MM.1S (cell line): Measurements from ENCODE around the gene MAEA.

Experiments
- DNase-seq: peaks from one replicate; pipeline ENCODE4 v3.0.0-alpha.2; 2015
- H2AFZ ChIP-seq: fragments of 300-600 bp; sonication (generic); 2 replicates; pipeline ENCODE4 v1.6.0; 2016; ENCODE audit warnings: antibody characterized with exemption, low read length
- H3F3A ChIP-seq: fragments of 300-600 bp; sonication (generic); 2 replicates; pipeline ENCODE4 v1.6.1; 2016; ENCODE audit warnings: mild to moderate bottlenecking, antibody characterized with exemption, low read length, moderate library complexity, mixed read lengths; ENCODE audit not compliant: insufficient read depth
- H3K27ac ChIP-seq: fragments of 300-600 bp; sonication (generic); 2 replicates; pipeline ENCODE4 v1.5.1; 2016; ENCODE audit warnings: mild to moderate bottlenecking, low read length
- H3K27me3 ChIP-seq: fragments of 300-600 bp; sonication (generic); replicated peaks from 2 replicates; pipeline ENCODE4 v1.6.0; 2016; ENCODE audit warnings: low read length; ENCODE audit not compliant: insufficient read depth
- H3K36me3 ChIP-seq: fragments of 300-600 bp; sonication (generic); replicated peaks from 2 replicates; pipeline ENCODE4 v1.6.1; 2016; ENCODE audit warnings: mild to moderate bottlenecking, low read length, mixed read lengths; ENCODE audit not compliant: insufficient read depth
- H3K4me1 ChIP-seq: fragments of 300-600 bp; sonication (generic); 2 replicates; pipeline ENCODE4 v1.6.1; 2016; ENCODE audit warnings: low read length, mixed read lengths
- H3K4me2 ChIP-seq: fragments of 300-600 bp; sonication (generic); 2 replicates; pipeline ENCODE4 v1.6.0; 2016; ENCODE audit warnings: low read depth, low read length
- H3K4me3 ChIP-seq: fragments of 300-600 bp; sonication (generic); 2 replicates; pipeline ENCODE4 v1.5.1; 2016; ENCODE audit warnings: low read length, mixed read lengths
- H3K79me2 ChIP-seq: fragments of 300-600 bp; sonication (generic); 2 replicates; pipeline ENCODE4 v1.6.1; 2016; ENCODE audit warnings: mixed run types, low read length, mixed read lengths
- H3K9ac ChIP-seq: fragments of 300-600 bp; sonication (generic); 2 replicates; pipeline ENCODE4 v1.6.1; 2016; ENCODE audit warnings: low read length, mixed read lengths
- H3K9me2 ChIP-seq: fragments of 300-600 bp; sonication (generic); replicated peaks from 2 replicates; pipeline ENCODE4 v1.6.1; 2016; ENCODE audit warnings: mild to moderate bottlenecking, low read length, mixed read lengths; ENCODE audit not compliant: insufficient read depth
- H3K9me3 ChIP-seq: fragments of 300-600 bp; sonication (generic); replicated peaks from 2 replicates; pipeline ENCODE4 v1.6.1; 2016; ENCODE audit warnings: mild to moderate bottlenecking, low read length, mixed read lengths; ENCODE audit not compliant: insufficient read depth
- H4K20me1 ChIP-seq: fragments of 300-600 bp; sonication (generic); 2 replicates; pipeline ENCODE4 v1.6.1; 2016; ENCODE audit warnings: mild to moderate bottlenecking, low read length, moderate library complexity, mixed read lengths; ENCODE audit not compliant: insufficient read depth
- CTCF ChIP-seq: fragments of 300-600 bp; sonication (generic); IDR thresholded peaks from 2 replicates; pipeline ENCODE4 v1.5.1; 2016; ENCODE audit warnings: antibody characterized with exemption, low read length, mixed read lengths
- EZH2 ChIP-seq: fragments of 300-600 bp; sonication (generic); optimal IDR thresholded peaks from 2 replicates; pipeline ENCODE3; 2017; ENCODE audit warnings: low read depth, mild to moderate bottlenecking, antibody characterized with exemption, low read length, mixed read lengths
- EZH2phosphoT487 ChIP-seq: fragments of 300-600 bp; sonication (generic); IDR thresholded peaks from 2 replicates; pipeline ENCODE4 v1.6.1; 2018; ENCODE audit warnings: antibody characterized with exemption, low read length

MAEA gene

GRCh38 chr4:1312821-1313640 lies 23.3 kb downstream of the MAEA start:
- no peaks in the 10 kb centered on the region for H3K9me2 ChIP-seq
- H3F3A ChIP-seq, result no peaks in the 10 kb centered on the region
- no peaks in the 10 kb centered on the region for H3K9me3 ChIP-seq
- H3K4me1 ChIP-seq, result no peaks in the 10 kb centered on the region
- H4K20me1 ChIP-seq, result no peaks in the 10 kb centered on the region
- H3K4me2 ChIP-seq, result no peak overlapping the region
- no peaks in the 10 kb centered on the region for H3K27me3 ChIP-seq
- TF ChIP-seq EZH2, result no peak
- TF ChIP-seq CTCF, result no peak
- no peak for TF ChIP-seq EZH2phosphoT487
- H3K9ac ChIP-seq, result no peak overlapping the region
- H3K4me3 ChIP-seq, result no peak overlapping the region
- peaks cover 29% of the 10 kb centered on the region; the same call in 1 of the 2 replicates for H3K36me3 ChIP-seq
- peaks cover 50% of the 10 kb centered on the region for H3K79me2 ChIP-seq
- H2AFZ ChIP-seq, result no peak overlapping the region
- DNase-seq, result no peak
- H3K27ac ChIP-seq, result no peak overlapping the region

DNA sequence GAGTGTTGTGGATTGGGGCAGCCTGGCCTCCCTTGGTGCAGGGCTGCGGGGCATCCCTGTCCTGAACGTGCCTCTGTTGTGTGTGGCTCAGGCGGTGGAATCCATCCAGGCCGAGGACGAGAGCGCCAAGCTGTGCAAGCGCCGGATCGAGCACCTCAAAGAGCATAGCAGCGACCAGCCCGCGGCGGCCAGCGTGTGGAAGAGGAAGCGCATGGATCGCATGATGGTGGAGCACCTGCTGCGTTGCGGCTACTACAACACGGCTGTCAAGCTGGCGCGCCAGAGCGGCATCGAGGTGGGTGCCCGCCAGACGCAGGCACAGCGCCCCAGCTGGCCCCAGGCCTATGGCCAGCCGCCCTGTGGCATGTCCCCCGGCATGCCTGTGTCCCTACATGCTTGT lies 25.6 kb downstream of the MAEA start:
- H3K36me3 ChIP-seq, result peaks cover 29% of the 10 kb centered on the region; the same call in 1 of the 2 replicates
- DNase-seq, result no peak
- no peak overlapping the region for H2AFZ ChIP-seq
- no peak overlapping the region for H3K4me2 ChIP-seq
- no peaks in the 10 kb centered on the region for H3K9me3 ChIP-seq
- H3K27ac ChIP-seq, result no peak overlapping the region
- H3F3A ChIP-seq, result no peaks in the 10 kb centered on the region
- H3K9ac ChIP-seq, result no peak overlapping the region
- H3K27me3 ChIP-seq, result no peaks in the 10 kb centered on the region
- H3K4me1 ChIP-seq, result no peaks in the 10 kb centered on the region
- no peak overlapping the region for H3K4me3 ChIP-seq
- H3K79me2 ChIP-seq, result peaks cover 27% of the 10 kb centered on the region
- H3K9me2 ChIP-seq, result no peaks in the 10 kb centered on the region
- no peak for TF ChIP-seq EZH2
- TF ChIP-seq EZH2phosphoT487, result no peak
- TF ChIP-seq CTCF, result no peak
- no peaks in the 10 kb centered on the region for H4K20me1 ChIP-seq

DNA sequence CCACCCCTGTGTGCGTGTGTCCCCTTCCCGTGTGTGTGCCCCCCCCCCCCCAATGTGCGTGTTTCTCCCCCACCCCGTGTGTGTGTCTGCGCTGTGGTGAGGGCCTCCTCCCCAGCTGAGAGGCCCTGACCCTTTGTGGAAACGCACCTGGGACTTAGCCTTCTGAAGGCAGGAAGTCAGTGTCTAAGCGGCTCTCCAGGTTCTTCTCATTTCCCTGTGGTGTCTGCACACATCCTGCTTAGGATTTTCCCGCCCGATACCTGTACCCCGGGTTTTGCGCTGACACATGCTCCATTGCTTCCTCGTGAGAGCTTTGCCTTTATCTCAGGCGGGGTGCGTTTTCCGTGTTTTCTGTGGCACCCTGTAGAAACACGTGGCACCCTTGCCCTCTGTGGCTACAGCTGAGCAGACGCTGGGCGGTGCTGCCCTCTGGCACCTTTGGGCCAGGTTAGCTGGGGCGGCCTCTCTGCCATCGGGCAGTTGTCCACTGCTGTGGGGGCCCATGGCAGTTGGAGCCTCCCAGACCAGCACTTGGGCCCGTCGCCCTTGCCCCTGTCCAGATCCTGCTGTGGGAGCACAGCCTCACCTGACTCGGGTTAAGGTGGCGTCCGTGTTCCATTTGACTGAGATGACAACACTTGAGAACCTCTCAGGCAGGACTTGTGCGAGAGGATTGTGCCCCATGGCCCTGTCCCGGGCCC lies 26.3 kb downstream of the MAEA start:
- H3K9ac ChIP-seq, result no peak overlapping the region
- peaks cover 20% of the 10 kb centered on the region for H3K79me2 ChIP-seq
- no peaks in the 10 kb centered on the region for H3K9me3 ChIP-seq
- H3K4me3 ChIP-seq, result no peak overlapping the region
- H3K27me3 ChIP-seq, result no peaks in the 10 kb centered on the region
- H3K4me2 ChIP-seq, result no peak overlapping the region
- H3K27ac ChIP-seq, result no peak overlapping the region
- no peaks in the 10 kb centered on the region for H3K9me2 ChIP-seq
- no peaks in the 10 kb centered on the region for H4K20me1 ChIP-seq
- H2AFZ ChIP-seq, result no peak overlapping the region
- TF ChIP-seq EZH2 (no peak), CTCF (no peak), EZH2phosphoT487 (no peak)
- peaks cover 29% of the 10 kb centered on the region; the same call in 1 of the 2 replicates for H3K36me3 ChIP-seq
- H3K4me1 ChIP-seq, result no peaks in the 10 kb centered on the region
- no peaks in the 10 kb centered on the region for H3F3A ChIP-seq
- no peak for DNase-seq
